ENCODE results near the gene LRRC75B.

- TF ChIP-seq ELF1 (IDR thresholded peaks at IDR 0.05) (no peak), CTCF (IDR thresholded peaks at IDR 0.05) (no peak), GABPA (IDR thresholded peaks at IDR 0.05; ENCODE audit: low read depth) (no peak), EZH2phosphoT487 (IDR thresholded peaks at IDR 0.05; ENCODE audit: borderline replicate concordance, low read depth) (no peak), SIN3A (IDR thresholded peaks at IDR 0.05; ENCODE audit: borderline replicate concordance, low read depth, low read length) (no peak)
Measured at GRCh38 chr22:24593836-24594568, 1.1 kb upstream of the LRRC75B start.

Data from SK-N-SH (cell line).